Testis (tissue), 3 donors: ENCODE data around the gene GJB5. TPM values are rescaled to one million over a fixed set of nuclear protein-coding genes. Genes with fewer than 3 reads are reported as not detected.
A peak's percentile ranks its signal among the peaks of the same experiment; 100 is the strongest.

Experiments used
- DNase-seq: peaks from one replicate; pipeline ENCODE4 v3.0.0-alpha.2; 2019
- H3K27ac ChIP-seq, 2 donors: fragments of 200-600 bp; sonication (generic); one replicate each; pipeline ENCODE4 v1.5.1; 2019
- H3K27me3 ChIP-seq: fragments of 200-600 bp; sonication (generic); one replicate; pipeline ENCODE4 v1.5.1; 2019
- H3K36me3 ChIP-seq: fragments of 200-600 bp; sonication (generic); one replicate; pipeline ENCODE4 v1.5.1; 2017; ENCODE audit warnings: low read depth; ENCODE audit errors: missing control alignments
- H3K4me1 ChIP-seq: fragments of 200-600 bp; sonication (generic); one replicate; pipeline ENCODE4 v1.5.1; 2019
- H3K4me3 ChIP-seq, 2 donors: fragments of 200-600 bp; sonication (generic); one replicate each; pipeline ENCODE4 v1.5.1; 2017 to 2019
- H3K9me3 ChIP-seq: fragments of 200-600 bp; sonication (generic); one replicate; pipeline ENCODE4 v1.5.1; 2017
- POLR2A ChIP-seq: fragments of 450-650 bp; IDR thresholded peaks from one replicate; pipeline ENCODE4 v1.6.1; 2017; ENCODE audit warnings: antibody characterized with exemption, mild to moderate bottlenecking, moderate library complexity
- WGBS, 2 donors: methylation state at CpG; one replicate each; pipeline ENCODE4 v1.1.5; 2018; 5-methylcytosine and 5-hydroxymethylcytosine counted together
- intact Hi-C: fragments of 100-400 bp; cut with DNase I; formaldehyde crosslinking; loops from one replicate; pipeline ENCODE4 v1.15.1; 2023; ENCODE audit warnings: low total_unique reads
- polyA plus RNA-seq: library from polyadenylated mRNA; stranded (reverse); fragments of 350-450 nt; fragmentation: Illumina TruSeq; extraction: RNeasy Lipid Tissue Mini Kit (QIAGEN cat#74804); gene quantifications from one replicate; pipeline ENCODE4 v1.2.3, GENCODE V29; 2014; ENCODE audit warnings: low read depth, low replicate concordance; ENCODE audit not compliant: insufficient read depth
- total RNA-seq, 2 donors: library from RNA; depleted of rRNA; stranded (reverse); fragments of >200 nt; gene quantifications; one replicate each; pipeline ENCODE4 v1.2.3, GENCODE V29; 2016
- TF ChIP-seq, protein P1 (sequence below), 3 experiments: fragments of 450-650 bp in 2 of 3; fragments of 200-600 bp in 1 of 3; sonication (generic) in 1 of 3; IDR thresholded peaks; one replicate each; pipeline ENCODE4 v1.5.1; 2016 to 2019; ENCODE audit warnings: antibody characterized with exemption in 3 of 3, mild to moderate bottlenecking in 2 of 3, moderate library complexity in 1 of 3

The GJB5 gene
- total and polyA plus RNA-seq, 3 donors from 2014 or later, result not detected

DNA sequence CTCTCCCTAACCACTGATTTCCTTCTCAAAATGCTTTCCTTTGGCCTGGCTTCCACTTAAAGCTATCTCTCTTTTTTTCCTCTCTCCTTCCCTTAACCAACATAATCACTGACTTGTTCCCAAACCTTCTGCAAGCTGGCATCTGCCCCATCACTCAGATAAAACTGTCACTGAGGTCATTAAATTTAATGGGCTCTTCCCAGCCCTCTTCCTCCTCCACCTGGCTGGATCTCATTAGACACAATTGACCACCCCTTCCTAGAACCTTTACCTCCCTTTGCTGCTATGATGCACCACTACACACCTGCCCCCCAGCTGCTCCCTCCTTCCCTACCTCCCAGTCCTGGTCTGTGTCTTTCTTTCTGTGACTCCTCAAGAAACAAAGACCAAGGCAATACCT is 44.0 kb upstream of the GJB5 start:
- TF ChIP-seq, protein P1, sequence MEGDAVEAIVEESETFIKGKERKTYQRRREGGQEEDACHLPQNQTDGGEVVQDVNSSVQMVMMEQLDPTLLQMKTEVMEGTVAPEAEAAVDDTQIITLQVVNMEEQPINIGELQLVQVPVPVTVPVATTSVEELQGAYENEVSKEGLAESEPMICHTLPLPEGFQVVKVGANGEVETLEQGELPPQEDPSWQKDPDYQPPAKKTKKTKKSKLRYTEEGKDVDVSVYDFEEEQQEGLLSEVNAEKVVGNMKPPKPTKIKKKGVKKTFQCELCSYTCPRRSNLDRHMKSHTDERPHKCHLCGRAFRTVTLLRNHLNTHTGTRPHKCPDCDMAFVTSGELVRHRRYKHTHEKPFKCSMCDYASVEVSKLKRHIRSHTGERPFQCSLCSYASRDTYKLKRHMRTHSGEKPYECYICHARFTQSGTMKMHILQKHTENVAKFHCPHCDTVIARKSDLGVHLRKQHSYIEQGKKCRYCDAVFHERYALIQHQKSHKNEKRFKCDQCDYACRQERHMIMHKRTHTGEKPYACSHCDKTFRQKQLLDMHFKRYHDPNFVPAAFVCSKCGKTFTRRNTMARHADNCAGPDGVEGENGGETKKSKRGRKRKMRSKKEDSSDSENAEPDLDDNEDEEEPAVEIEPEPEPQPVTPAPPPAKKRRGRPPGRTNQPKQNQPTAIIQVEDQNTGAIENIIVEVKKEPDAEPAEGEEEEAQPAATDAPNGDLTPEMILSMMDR (IDR thresholded peaks at IDR 0.05), result no peak
- no peak for TF ChIP-seq POLR2A
- Histone ChIP-seq H3K4me1 (no peaks in the 10 kb centered on the region), H3K36me3 (no peaks in the 10 kb centered on the region), H3K4me3 (no peak overlapping the region), H3K9me3 (no peaks in the 10 kb centered on the region), H3K27me3 (no peaks in the 10 kb centered on the region), H3K27ac (no peak overlapping the region)
- DNase-seq, result no peak
- intact Hi-C loops, result no loop called here

DNA sequence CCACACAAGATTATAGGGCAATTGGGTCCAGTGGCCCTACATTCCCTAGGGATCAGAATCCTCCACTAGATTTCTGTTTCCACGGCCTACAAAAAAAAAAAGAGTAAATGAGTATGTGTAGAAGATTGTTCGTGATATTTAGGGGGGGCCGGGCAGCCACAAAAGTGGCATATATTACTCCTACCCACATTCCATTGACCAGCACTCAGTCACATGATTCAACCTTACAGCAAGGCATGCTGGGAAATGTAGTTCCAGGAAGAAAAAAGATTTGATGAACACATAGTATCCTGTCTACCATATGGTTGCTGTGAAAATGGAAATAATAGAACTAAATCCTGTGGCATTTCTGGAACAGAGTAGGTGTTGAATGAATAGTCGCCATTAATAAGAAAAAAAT is 43.4 kb upstream of the GJB5 start:
- Histone ChIP-seq H3K36me3 (no peaks in the 10 kb centered on the region), H3K4me1 (no peaks in the 10 kb centered on the region), H3K27me3 (no peaks in the 10 kb centered on the region), H3K27ac (no peak overlapping the region), H3K9me3 (no peaks in the 10 kb centered on the region), H3K4me3 (no peak overlapping the region)
- DNase-seq, result no peak
- TF ChIP-seq, protein P1 (IDR thresholded peaks at IDR 0.05), result no peak
- no peak for TF ChIP-seq POLR2A
- intact Hi-C loops, result no loop called here
- 82 to 89% methylated on average over 4 of the region's 4 CpGs for WGBS, 2 donors

DNA sequence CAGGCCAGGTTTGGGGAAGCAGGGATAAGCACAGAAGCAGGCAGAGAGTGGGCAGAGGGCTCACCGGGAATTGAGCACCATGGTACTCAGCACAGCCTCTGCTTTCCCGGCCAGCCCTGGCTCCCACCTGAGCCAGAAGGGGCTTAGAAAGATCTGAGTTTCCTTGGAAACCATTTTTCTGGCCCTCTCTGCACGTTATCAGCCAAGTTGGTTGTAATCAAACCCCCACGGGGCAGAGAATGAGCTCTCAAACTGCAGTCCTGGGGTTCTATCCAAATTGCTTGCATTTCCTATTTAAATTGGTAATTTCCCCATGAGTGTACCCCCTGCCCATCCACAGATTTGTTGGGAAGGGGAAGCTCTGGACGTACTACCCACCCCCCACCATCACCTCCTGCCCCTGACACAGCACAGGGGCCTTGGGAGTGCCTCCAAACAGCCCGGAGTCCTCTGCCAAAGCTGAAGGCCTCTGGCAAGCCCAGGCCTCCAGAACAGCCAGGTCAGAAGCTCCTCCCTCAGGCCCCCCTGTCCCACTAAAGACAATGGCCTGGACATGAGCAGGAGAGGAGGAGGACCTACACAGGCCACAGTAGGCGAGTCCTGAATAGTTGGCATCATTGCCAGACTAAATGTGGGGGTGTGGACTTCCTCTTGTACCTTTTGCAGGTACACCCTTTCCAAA is 42.7 kb upstream of the GJB5 start:
- TF ChIP-seq POLR2A, result no peak
- TF ChIP-seq, protein P1 (IDR thresholded peaks at IDR 0.05), result no peak
- no peak for DNase-seq
- WGBS, 2 donors, result 51 to 63% methylated on average over 6 to 7 of the region's 7 CpGs
- no peak overlapping the region for H3K27ac ChIP-seq
- H3K4me3 ChIP-seq, result no peak overlapping the region
- H3K4me1 ChIP-seq, result no peaks in the 10 kb centered on the region
- intact Hi-C loops, result no loop called here
- no peaks in the 10 kb centered on the region for H3K9me3 ChIP-seq
- no peaks in the 10 kb centered on the region for H3K27me3 ChIP-seq
- H3K36me3 ChIP-seq, result no peaks in the 10 kb centered on the region

DNA sequence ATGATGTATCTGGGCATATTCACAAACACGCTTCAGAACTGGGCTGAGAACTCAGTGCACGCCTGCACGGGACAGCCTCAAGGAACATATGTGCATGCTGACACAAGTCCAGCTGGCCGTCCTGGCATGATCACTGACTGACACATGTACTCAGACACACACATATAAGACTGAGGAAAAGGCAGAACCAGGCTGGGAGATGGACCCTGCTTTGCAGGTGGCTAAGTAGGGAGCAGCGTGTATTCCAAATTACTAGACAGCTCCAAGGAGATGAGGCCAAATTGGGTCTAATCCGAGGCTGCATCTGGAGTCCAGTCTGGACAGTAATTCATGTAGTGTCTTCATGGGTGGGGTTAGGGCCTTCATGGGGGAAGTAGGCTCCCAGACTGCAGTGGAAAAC is 41.4 kb upstream of the GJB5 start:
- no peaks in the 10 kb centered on the region for H3K4me1 ChIP-seq
- no peak overlapping the region for H3K27ac ChIP-seq
- no peaks in the 10 kb centered on the region for H3K9me3 ChIP-seq
- no peak for TF ChIP-seq POLR2A
- TF ChIP-seq, protein P1 (IDR thresholded peaks at IDR 0.05), result no peak
- no peaks in the 10 kb centered on the region for H3K36me3 ChIP-seq
- intact Hi-C loops, result no loop called here
- 59 to 71% methylated on average over 6 of the region's 6 CpGs for WGBS, 2 donors
- H3K4me3 ChIP-seq, result no peak overlapping the region
- peak; percentile 44 for DNase-seq
- no peaks in the 10 kb centered on the region for H3K27me3 ChIP-seq

DNA sequence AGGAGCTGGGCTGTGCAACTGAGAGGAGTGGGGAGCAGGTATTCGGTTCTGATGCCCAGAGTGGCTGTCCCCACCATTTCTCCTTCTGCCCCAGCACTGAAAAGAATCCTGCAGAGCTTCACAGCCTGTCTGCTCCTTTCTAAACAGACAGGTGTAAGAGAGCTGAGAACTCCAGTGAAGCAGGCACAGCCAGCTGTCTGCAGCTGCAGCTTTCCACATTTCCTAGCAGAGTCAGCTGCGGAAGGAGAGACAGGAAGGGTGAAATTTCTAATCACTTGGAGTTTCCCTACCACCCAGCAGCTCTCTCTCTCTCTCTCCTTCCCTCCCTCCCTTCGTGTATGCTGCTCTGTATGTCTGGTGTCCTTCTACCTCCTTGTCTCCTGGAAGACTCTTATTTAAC is 40.5 kb upstream of the GJB5 start:
- no peaks in the 10 kb centered on the region for H3K36me3 ChIP-seq
- intact Hi-C loops, result no loop called here
- TF ChIP-seq POLR2A, result no peak
- TF ChIP-seq, protein P1 (IDR thresholded peaks at IDR 0.05), result no peak
- DNase-seq, result no peak
- H3K27me3 ChIP-seq, result no peaks in the 10 kb centered on the region
- WGBS, 2 donors, result 46 to 55% methylated on average over 3 of the region's 3 CpGs
- H3K27ac ChIP-seq, result no peak overlapping the region
- no peaks in the 10 kb centered on the region for H3K9me3 ChIP-seq
- no peaks in the 10 kb centered on the region for H3K4me1 ChIP-seq
- no peak overlapping the region for H3K4me3 ChIP-seq
